H9 (cell line): ENCODE measurements around the gene SCN10A. TPM values are rescaled to one million over a fixed set of nuclear protein-coding genes. Genes with fewer than 3 reads are reported as not detected.

ENCODE experiments used
- DNase-seq: peaks from one replicate; pipeline ENCODE4 v3.0.0-alpha.2; 2017
- H2AFZ ChIP-seq: one replicate; pipeline ENCODE4 v1.6.1; 2013; ENCODE audit warnings: mild to moderate bottlenecking, low read length, control low read depth, moderate library complexity
- H2AK5ac ChIP-seq: 2 replicates; pipeline ENCODE4 v1.6.1; 2013; ENCODE audit warnings: low read length, control low read depth, mixed read lengths; ENCODE audit not compliant: insufficient read length
- H2BK120ac ChIP-seq: one replicate; pipeline ENCODE4 v1.6.1; 2013; ENCODE audit warnings: low read depth, mild to moderate bottlenecking, low read length, control low read depth, inconsistent platforms; ENCODE audit not compliant: poor library complexity, severe bottlenecking
- H2BK12ac ChIP-seq: 2 replicates; pipeline ENCODE4 v1.6.1; 2013; ENCODE audit warnings: low read length, control low read depth, mixed read lengths, low read depth; ENCODE audit not compliant: insufficient read length
- H2BK15ac ChIP-seq: 2 replicates; pipeline ENCODE4 v1.6.1; 2013; ENCODE audit warnings: low read depth, low read length, control low read depth
- H2BK20ac ChIP-seq: one replicate; pipeline ENCODE4 v1.6.1; 2013; ENCODE audit warnings: low read depth, mild to moderate bottlenecking, low read length, control low read depth, inconsistent platforms; ENCODE audit not compliant: poor library complexity, severe bottlenecking
- H2BK5ac ChIP-seq: 2 replicates; pipeline ENCODE4 v1.6.1; 2013; ENCODE audit warnings: low read length, control low read depth, mixed read lengths; ENCODE audit not compliant: insufficient read length
- H3K14ac ChIP-seq: 2 replicates; pipeline ENCODE4 v1.6.1; 2013; ENCODE audit warnings: low read length, control low read depth; ENCODE audit not compliant: insufficient read depth
- H3K18ac ChIP-seq: 2 replicates; pipeline ENCODE4 v1.6.1; 2013; ENCODE audit warnings: low read depth, mild to moderate bottlenecking, mixed read lengths, low read length, control low read depth; ENCODE audit not compliant: insufficient read length
- H3K23ac ChIP-seq: 2 replicates; pipeline ENCODE4 v1.6.1; 2013; ENCODE audit warnings: low read length, control low read depth, mixed read lengths, low read depth; ENCODE audit not compliant: insufficient read length
- H3K23me2 ChIP-seq: 2 replicates; pipeline ENCODE4 v1.6.1; 2013; ENCODE audit warnings: low read depth, mild to moderate bottlenecking, mixed read lengths, low read length, control low read depth; ENCODE audit not compliant: insufficient read length, poor library complexity, severe bottlenecking
- H3K27ac ChIP-seq: 2 replicates; pipeline ENCODE4 v1.5.1; 2013; ENCODE audit warnings: low read length, control low read depth, mixed read lengths, low read depth; ENCODE audit not compliant: insufficient read length
- H3K27me3 ChIP-seq: 2 replicates; pipeline ENCODE4 v1.6.1; 2013; ENCODE audit warnings: low read length, control low read depth, inconsistent platforms; ENCODE audit not compliant: insufficient read depth
- H3K4ac ChIP-seq: 2 replicates; pipeline ENCODE4 v1.6.1; 2013; ENCODE audit warnings: low read depth, mild to moderate bottlenecking, control low read depth, inconsistent platforms, low read length, moderate library complexity
- H3K4me1 ChIP-seq: 2 replicates; pipeline ENCODE4 v1.6.1; 2013; ENCODE audit warnings: low read length, control low read depth, inconsistent platforms; ENCODE audit not compliant: insufficient read depth
- H3K4me2 ChIP-seq: 2 replicates; pipeline ENCODE4 v1.6.1; 2013; ENCODE audit warnings: low read length, control low read depth, mixed read lengths; ENCODE audit not compliant: insufficient read length, insufficient read depth
- H3K56ac ChIP-seq: 2 replicates; pipeline ENCODE4 v1.6.1; 2013; ENCODE audit warnings: low read depth, mild to moderate bottlenecking, mixed read lengths, low read length, control low read depth; ENCODE audit not compliant: insufficient read length
- H3K79me1 ChIP-seq: 2 replicates; pipeline ENCODE4 v1.6.1; 2013; ENCODE audit warnings: low read depth, mild to moderate bottlenecking, moderate library complexity, low read length, control low read depth, inconsistent platforms; ENCODE audit not compliant: insufficient read depth, poor library complexity, severe bottlenecking
- H3K79me2 ChIP-seq: 2 replicates; pipeline ENCODE4 v1.6.1; 2013; ENCODE audit warnings: low read length, control low read depth, inconsistent platforms; ENCODE audit not compliant: insufficient read depth
- H3K9ac ChIP-seq: 2 replicates; pipeline ENCODE4 v1.6.1; 2013; ENCODE audit warnings: low read length, control low read depth, mixed read lengths; ENCODE audit not compliant: insufficient read length; ENCODE audit errors: extremely low read depth
- H3K9me3 ChIP-seq: one replicate; pipeline ENCODE4 v1.6.1; 2013; ENCODE audit warnings: low read depth, low read length, inconsistent platforms; ENCODE audit not compliant: control insufficient read depth
- H3T11ph ChIP-seq: one replicate; pipeline ENCODE4 v1.6.1; 2013; ENCODE audit warnings: mild to moderate bottlenecking, low read length, control low read depth, inconsistent platforms
- H4K20me1 ChIP-seq: one replicate; pipeline ENCODE4 v1.6.1; 2013; ENCODE audit not compliant: control insufficient read depth, insufficient read length, insufficient read depth
- H4K5ac ChIP-seq: 2 replicates; pipeline ENCODE4 v1.6.1; 2013; ENCODE audit warnings: low read depth, mild to moderate bottlenecking, mixed read lengths, low read length, control low read depth; ENCODE audit not compliant: insufficient read length
- H4K8ac ChIP-seq: replicated peaks from 2 replicates; pipeline ENCODE4 v1.6.1; 2013; ENCODE audit warnings: low read length, control low read depth, mixed read lengths, low read depth; ENCODE audit not compliant: insufficient read length
- H4K91ac ChIP-seq: 2 replicates; pipeline ENCODE4 v1.6.1; 2013; ENCODE audit warnings: low read depth, mild to moderate bottlenecking, moderate library complexity, mixed read lengths, low read length, control low read depth; ENCODE audit not compliant: insufficient read length
- H3K27ac Mint-ChIP-seq, 3 experiments: 2 replicates in 2 of 3; 3 replicates in 1 of 3; pipeline ENCODE4 v1.8.0; 2020 to 2021; ENCODE audit warnings: mixed read lengths in 3 of 3, mild to moderate bottlenecking in 1 of 3, moderate library complexity in 1 of 3
- H3K27me3 Mint-ChIP-seq: 2 replicates; pipeline ENCODE4 v1.8.0; 2021; ENCODE audit warnings: low read depth, mild to moderate bottlenecking, moderate library complexity, mixed read lengths
- H3K36me3 Mint-ChIP-seq, 3 experiments: 2 replicates in 2 of 3; 3 replicates in 1 of 3; pipeline ENCODE4 v1.8.0; 2020 to 2021; ENCODE audit warnings: low read depth in 3 of 3, mixed read lengths in 3 of 3; ENCODE audit not compliant: insufficient read depth in 1 of 3
- H3K4me1 Mint-ChIP-seq, 2 experiments: 2 replicates each; pipeline ENCODE4 v1.8.0; 2020; ENCODE audit warnings: mixed read lengths in 2 of 2
- H3K4me3 Mint-ChIP-seq, 2 experiments: 2 replicates in 1 of 2; 3 replicates in 1 of 2; pipeline ENCODE4 v1.8.0; 2020 to 2021; ENCODE audit warnings: mild to moderate bottlenecking in 2 of 2, mixed read lengths in 2 of 2, moderate library complexity in 1 of 2
- H3K9me3 Mint-ChIP-seq, 2 experiments: 2 replicates in 1 of 2; 3 replicates in 1 of 2; pipeline ENCODE4 v1.8.0; 2020; ENCODE audit warnings: mild to moderate bottlenecking in 2 of 2, mixed read lengths in 2 of 2, moderate library complexity in 1 of 2
- CTCF ChIP-seq: fragments of 200-600 bp; sonication (generic); conservative IDR thresholded peaks from 3 replicates; pipeline ENCODE4 v1.8.0; 2021; ENCODE audit warnings: antibody characterized with exemption, mild to moderate bottlenecking
- WGBS: extraction: QIAGEN DNeasy Blood & Tissue Kit; methylation state at CpG from one replicate; pipeline ENCODE4 v1.1.7; 2013; ENCODE audit warnings: missing lambda C conversion rate, low lambda C conversion rate, mixed read lengths; ENCODE audit not compliant: insufficient read length; ENCODE audit errors: extremely low coverage; 5-methylcytosine and 5-hydroxymethylcytosine counted together
- total RNA-seq: library from RNA; stranded (reverse); gene quantifications from 2 replicates; pipeline ENCODE4 v1.2.1, GENCODE V29; 2021

The SCN10A gene
- total RNA-seq, 1 experiment from 2014 or later: not detected

GRCh38 chr3:38689774-38690173 is 126.2 kb downstream of the SCN10A start:
- H3K27ac Mint-ChIP-seq: no peak overlapping the region
- Histone ChIP-seq H4K5ac (no peak overlapping the region), H3K4me2 (no peak overlapping the region), H2BK120ac (no peak overlapping the region), H4K91ac (no peak overlapping the region), H2BK12ac (no peak overlapping the region), H3K79me1 (no peaks in the 10 kb centered on the region), H4K20me1 (no peaks in the 10 kb centered on the region), H3K14ac (no peak overlapping the region), H3K9ac (no peak overlapping the region), H2BK5ac (no peak overlapping the region), H2BK20ac (no peak overlapping the region), H3K27me3 (no peaks in the 10 kb centered on the region), H3K9me3 (no peaks in the 10 kb centered on the region), H3K79me2 (no peaks in the 10 kb centered on the region), H3K4ac (no peak overlapping the region), H3T11ph (no peak overlapping the region), H3K18ac (no peak overlapping the region), H2AFZ (no peak overlapping the region), H3K23me2 (no peaks in the 10 kb centered on the region), H3K23ac (no peak overlapping the region), H3K4me1 (no peaks in the 10 kb centered on the region), H2AK5ac (no peak overlapping the region), H2BK15ac (no peak overlapping the region), H4K8ac (no peak overlapping the region), H3K27ac (no peak overlapping the region), H3K56ac (no peak overlapping the region)
- H3K4me3 Mint-ChIP-seq: no peak overlapping the region
- no peaks in the 10 kb centered on the region for H3K9me3 Mint-ChIP-seq
- H3K4me1 Mint-ChIP-seq: no peaks in the 10 kb centered on the region
- no peaks in the 10 kb centered on the region for H3K27me3 Mint-ChIP-seq
- H3K36me3 Mint-ChIP-seq: no peaks in the 10 kb centered on the region
- no peak for TF ChIP-seq CTCF
- no CpG with 5 or more reads among the region's 3 CpGs for WGBS
- DNase-seq: no peak
